Fibroblast of mammary gland (primary cell): ENCODE measurements around the gene ZNF668.
A peak's percentile ranks its signal among the peaks of the same experiment; 100 is the strongest.

Experiments
- DNase-seq: peaks from one replicate; pipeline ENCODE4 v3.0.0-alpha.2; 2010; ENCODE audit warnings: low read depth
- H3K4me3 ChIP-seq: 2 replicates; pipeline ENCODE4 v1.5.1; 2011; ENCODE audit warnings: low read depth, mild to moderate bottlenecking, low read length, moderate library complexity; ENCODE audit not compliant: control insufficient read depth
- TF ChIP-seq, protein P1 (sequence below): conservative IDR thresholded peaks from 2 replicates; pipeline ENCODE4 v1.5.1; 2011; ENCODE audit warnings: low read depth, low read length, inconsistent platforms; ENCODE audit not compliant: control insufficient read depth, insufficient read depth

The ZNF668 gene

GRCh38 chr16:31113121-31114120 lies 39.4 kb upstream of the ZNF668 start:
- H3K4me3 ChIP-seq, result no peak overlapping the region
- DNase-seq, result no peak
- TF ChIP-seq, protein P1, sequence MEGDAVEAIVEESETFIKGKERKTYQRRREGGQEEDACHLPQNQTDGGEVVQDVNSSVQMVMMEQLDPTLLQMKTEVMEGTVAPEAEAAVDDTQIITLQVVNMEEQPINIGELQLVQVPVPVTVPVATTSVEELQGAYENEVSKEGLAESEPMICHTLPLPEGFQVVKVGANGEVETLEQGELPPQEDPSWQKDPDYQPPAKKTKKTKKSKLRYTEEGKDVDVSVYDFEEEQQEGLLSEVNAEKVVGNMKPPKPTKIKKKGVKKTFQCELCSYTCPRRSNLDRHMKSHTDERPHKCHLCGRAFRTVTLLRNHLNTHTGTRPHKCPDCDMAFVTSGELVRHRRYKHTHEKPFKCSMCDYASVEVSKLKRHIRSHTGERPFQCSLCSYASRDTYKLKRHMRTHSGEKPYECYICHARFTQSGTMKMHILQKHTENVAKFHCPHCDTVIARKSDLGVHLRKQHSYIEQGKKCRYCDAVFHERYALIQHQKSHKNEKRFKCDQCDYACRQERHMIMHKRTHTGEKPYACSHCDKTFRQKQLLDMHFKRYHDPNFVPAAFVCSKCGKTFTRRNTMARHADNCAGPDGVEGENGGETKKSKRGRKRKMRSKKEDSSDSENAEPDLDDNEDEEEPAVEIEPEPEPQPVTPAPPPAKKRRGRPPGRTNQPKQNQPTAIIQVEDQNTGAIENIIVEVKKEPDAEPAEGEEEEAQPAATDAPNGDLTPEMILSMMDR, result no peak

- TF ChIP-seq, protein P1, result no peak
- H3K4me3 ChIP-seq, result no peak overlapping the region
Measured at GRCh38 chr16:31112711-31113110, 38.7 kb upstream of the ZNF668 start.

GRCh38 chr16:31111881-31112466 lies 37.9 kb upstream of the ZNF668 start:
- no peak for DNase-seq
- H3K4me3 ChIP-seq, result no peak overlapping the region
- TF ChIP-seq, protein P1, result no peak

More at GRCh38 chr16:31112711-31113110, 38.7 kb upstream of the ZNF668 start:
- no peak for DNase-seq

DNA sequence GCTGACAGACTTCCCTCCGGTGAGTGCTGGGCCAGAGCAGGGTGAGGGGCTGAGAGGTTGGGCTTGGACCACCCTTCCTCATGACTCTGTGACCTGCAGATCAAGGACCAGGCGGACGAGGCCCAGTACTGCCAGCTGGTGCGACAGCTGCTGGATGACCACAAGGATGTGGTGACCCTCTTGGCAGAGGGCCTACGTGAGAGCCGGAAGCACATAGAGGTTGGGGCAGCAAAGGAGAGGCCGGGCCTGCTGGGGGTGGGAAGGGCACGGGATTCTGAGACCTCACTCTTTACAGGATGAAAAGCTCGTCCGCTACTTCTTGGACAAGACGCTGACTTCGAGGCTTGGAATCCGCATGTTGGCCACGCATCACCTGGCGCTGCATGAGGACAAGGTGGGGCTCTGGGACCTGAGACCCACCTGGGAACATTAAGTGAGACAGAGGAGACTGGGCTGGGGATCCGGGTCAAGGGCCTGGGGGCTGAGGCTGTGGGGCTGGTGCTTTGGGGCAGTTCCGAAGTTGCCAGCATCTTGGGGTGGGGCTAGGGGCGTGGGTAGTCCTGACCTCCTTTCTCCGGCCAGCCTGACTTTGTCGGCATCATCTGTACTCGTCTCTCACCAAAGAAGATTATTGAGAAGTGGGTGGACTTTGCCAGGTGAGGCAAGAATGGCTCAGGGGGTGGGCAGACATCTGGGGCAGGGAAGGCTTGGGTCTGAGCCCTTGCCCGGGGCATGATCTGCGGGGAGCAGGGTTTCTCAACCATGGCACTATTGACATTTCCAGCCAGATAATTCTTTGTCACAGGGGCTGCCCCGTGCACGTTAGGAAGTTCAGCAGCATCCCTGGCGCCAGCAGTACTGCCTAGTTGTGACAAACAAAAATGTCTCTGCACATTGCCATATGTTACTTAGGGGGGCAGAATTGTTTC lies 36.3 kb upstream of the ZNF668 start:
- DNase-seq, result no peak
- TF ChIP-seq, protein P1, result no peak
- H3K4me3 ChIP-seq, result no peak overlapping the region

DNA sequence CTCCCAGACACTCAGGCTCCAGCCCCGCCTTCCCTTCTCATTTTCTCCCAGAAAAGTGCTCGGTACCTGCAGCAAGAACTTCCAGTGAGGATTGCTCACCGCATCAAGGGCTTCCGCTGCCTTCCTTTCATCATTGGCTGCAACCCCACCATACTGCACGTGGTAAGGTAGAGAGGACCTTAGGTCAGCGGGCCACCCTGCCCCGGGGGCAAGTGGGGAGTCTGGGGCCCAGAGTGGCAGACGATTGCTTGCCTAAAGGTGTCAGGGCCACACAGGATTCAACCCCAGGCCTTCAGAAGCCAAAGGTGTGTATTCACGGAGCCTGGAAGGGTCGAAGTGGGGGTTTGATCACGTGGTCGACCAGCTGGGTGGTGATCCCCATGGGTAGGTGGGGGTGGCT lies 35.6 kb upstream of the ZNF668 start:
- no peak for DNase-seq
- TF ChIP-seq, protein P1, result no peak
- peak overlapping the region; percentile 69 for H3K4me3 ChIP-seq
